Neural progenitor cell (in vitro differentiated cells): ENCODE measurements around the gene ERBB4.

Experiments
- EZH2 ChIP-seq: fragments of 200-600 bp; sonication (generic); IDR thresholded peaks from 2 replicates; pipeline ENCODE4 v1.6.1; 2017; ENCODE audit warnings: antibody characterized with exemption, mild to moderate bottlenecking, moderate library complexity
- EZH2phosphoT487 ChIP-seq: fragments of 200-600 bp; sonication (generic); IDR thresholded peaks from 2 replicates; pipeline ENCODE4 v1.6.1; 2017; ENCODE audit warnings: antibody characterized with exemption
- TF ChIP-seq, protein P1 (sequence below): fragments of 200-600 bp; sonication (generic); IDR thresholded peaks from 2 replicates; pipeline ENCODE4 v1.5.1; 2017; ENCODE audit warnings: antibody characterized with exemption, mild to moderate bottlenecking

GRCh38 chr2:212223696-212224095 lies 314.9 kb downstream of the ERBB4 start:
- TF ChIP-seq, protein P1, sequence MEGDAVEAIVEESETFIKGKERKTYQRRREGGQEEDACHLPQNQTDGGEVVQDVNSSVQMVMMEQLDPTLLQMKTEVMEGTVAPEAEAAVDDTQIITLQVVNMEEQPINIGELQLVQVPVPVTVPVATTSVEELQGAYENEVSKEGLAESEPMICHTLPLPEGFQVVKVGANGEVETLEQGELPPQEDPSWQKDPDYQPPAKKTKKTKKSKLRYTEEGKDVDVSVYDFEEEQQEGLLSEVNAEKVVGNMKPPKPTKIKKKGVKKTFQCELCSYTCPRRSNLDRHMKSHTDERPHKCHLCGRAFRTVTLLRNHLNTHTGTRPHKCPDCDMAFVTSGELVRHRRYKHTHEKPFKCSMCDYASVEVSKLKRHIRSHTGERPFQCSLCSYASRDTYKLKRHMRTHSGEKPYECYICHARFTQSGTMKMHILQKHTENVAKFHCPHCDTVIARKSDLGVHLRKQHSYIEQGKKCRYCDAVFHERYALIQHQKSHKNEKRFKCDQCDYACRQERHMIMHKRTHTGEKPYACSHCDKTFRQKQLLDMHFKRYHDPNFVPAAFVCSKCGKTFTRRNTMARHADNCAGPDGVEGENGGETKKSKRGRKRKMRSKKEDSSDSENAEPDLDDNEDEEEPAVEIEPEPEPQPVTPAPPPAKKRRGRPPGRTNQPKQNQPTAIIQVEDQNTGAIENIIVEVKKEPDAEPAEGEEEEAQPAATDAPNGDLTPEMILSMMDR, result no peak
- TF ChIP-seq EZH2, result no peak
- no peak for TF ChIP-seq EZH2phosphoT487
